GM12878 (cell line): ENCODE data around the gene TVP23C. TPM values are rescaled to one million over a fixed set of nuclear protein-coding genes. Genes with fewer than 3 reads are reported as not detected.

Experiments
- ATAC-seq: fragments of 200-7000 bp; cut with Tn5 transposase; 3 replicates; pipeline ENCODE4 v1.9.1; 2020; ENCODE audit warnings: mild to moderate bottlenecking, moderate library complexity
- BruUV-seq: library from RNA; stranded (reverse); fragments of 400-500 nt; replicated peaks from 2 replicates; lab custom pipeline; 2021; lab: Mats Ljungman, UMichigan
- CTCF ChIA-PET: fragments of 300-600 bp; sonication (Branson Sonifier 250); formaldehyde crosslinking; extraction: SDS; loops from one replicate; lab custom pipeline; 2021; ENCODE audit warnings: inconsistent platforms; lab: Yijun Ruan, JAX
- POLR2A ChIA-PET: fragments of 350-600 bp; formaldehyde crosslinking; extraction: SDS; loops from one replicate; lab custom pipeline; 2021; ENCODE audit warnings: inconsistent platforms; lab: Charles Lee
- RAD21 ChIA-PET: fragments of 300-600 bp; sonication (Branson Sonifier 250); formaldehyde crosslinking; loops from one replicate; lab custom pipeline; 2023; ENCODE audit warnings: antibody characterized with exemption; ENCODE audit not compliant: unreplicated experiment; lab: Charles Lee
- SMC1A ChIA-PET: fragments of 300-600 bp; sonication (Branson Sonifier 250); formaldehyde crosslinking; loops from one replicate; lab custom pipeline; 2023; ENCODE audit not compliant: unreplicated experiment, uncharacterized antibody; lab: Charles Lee
- DNase-seq: peaks from one replicate; pipeline ENCODE4 v3.0.0-alpha.2; 2011; ENCODE audit warnings: low read depth, low spot score
- FAIRE-seq: peaks from 3 replicates; lab custom pipeline; 2011; peaks lifted over from hg19 to GRCh38; lab: Jason Lieb, UNC
- H2AFZ ChIP-seq: 2 replicates; pipeline ENCODE4 v1.6.0; 2011; ENCODE audit warnings: low read depth, low read length, control low read depth; ENCODE audit not compliant: control insufficient read depth
- H3K27ac ChIP-seq: 2 replicates; pipeline ENCODE4 v1.5.1; 2011; ENCODE audit warnings: control low read depth; ENCODE audit not compliant: control insufficient read depth, insufficient read depth
- H3K27me3 ChIP-seq, 2 experiments: replicated peaks in 1 of 2; 2 replicates each; pipeline versions ENCODE4 v1.6.0 to v1.6.1; 2011; ENCODE audit warnings: low read length in 1 of 2; ENCODE audit not compliant: control insufficient read depth in 2 of 2, insufficient read depth in 2 of 2
- H3K36me3 ChIP-seq, 2 experiments: 2 replicates each; pipeline ENCODE4 v1.5.1; 2011; ENCODE audit warnings: low read length in 1 of 2; ENCODE audit not compliant: control insufficient read depth in 2 of 2, insufficient read depth in 2 of 2
- H3K4me1 ChIP-seq: 2 replicates; pipeline ENCODE4 v1.6.1; 2011; ENCODE audit warnings: mild to moderate bottlenecking, low read length, moderate library complexity, mixed read lengths; ENCODE audit not compliant: control insufficient read depth, insufficient read depth
- H3K4me2 ChIP-seq: 2 replicates; pipeline ENCODE4 v1.6.0; 2011; ENCODE audit warnings: control low read depth; ENCODE audit not compliant: control insufficient read depth, insufficient read depth
- H3K4me3 ChIP-seq: fragments of 200-600 bp; sonication (generic); 2 replicates; pipeline ENCODE4 v1.5.1; 2016
- H3K79me2 ChIP-seq: 2 replicates; pipeline ENCODE4 v1.6.0; 2011; ENCODE audit warnings: low read length; ENCODE audit not compliant: control insufficient read depth, insufficient read depth
- H3K9ac ChIP-seq: 2 replicates; pipeline ENCODE4 v1.8.0; 2011; ENCODE audit warnings: low read length, control low read depth, mixed read lengths; ENCODE audit not compliant: control insufficient read depth, insufficient read depth
- H3K9me3 ChIP-seq: replicated peaks from 3 replicates; pipeline ENCODE4 v1.5.1; 2011; ENCODE audit warnings: mild to moderate bottlenecking, low read length; ENCODE audit not compliant: control insufficient read depth, insufficient read depth
- H4K20me1 ChIP-seq: 2 replicates; pipeline ENCODE4 v1.6.0; 2011; ENCODE audit not compliant: control insufficient read depth, insufficient read depth
- BACH1 ChIP-seq: fragments of 450-650 bp; IDR thresholded peaks from 2 replicates; pipeline ENCODE4 v1.6.1; 2017; ENCODE audit warnings: mild to moderate bottlenecking, borderline replicate concordance
- FOXK2 ChIP-seq: fragments of 450-650 bp; IDR thresholded peaks from 2 replicates; pipeline ENCODE4 v1.6.1; 2017; ENCODE audit warnings: mild to moderate bottlenecking, moderate library complexity
- POLR2A ChIP-seq: IDR thresholded peaks from 2 replicates; pipeline ENCODE4 v1.6.1; 2011; ENCODE audit warnings: low read depth, mild to moderate bottlenecking, low read length
- RAD21 ChIP-seq: IDR thresholded peaks from 2 replicates; pipeline ENCODE4 v1.6.1; 2011; ENCODE audit warnings: mild to moderate bottlenecking, low read depth, low read length, moderate library complexity; ENCODE audit not compliant: insufficient read depth
- WGBS: methylation state at CpG from one replicate; pipeline ENCODE4 v1.1.6; 2016; ENCODE audit warnings: low lambda C conversion rate; ENCODE audit not compliant: insufficient replicate concordance, insufficient coverage; ENCODE audit errors: missing lambda C conversion rate; 5-methylcytosine and 5-hydroxymethylcytosine counted together
- in situ Hi-C: fragments of 300-500 bp; cut with MboI; formaldehyde crosslinking; loops from 9 replicates; pipeline ENCODE4 v1.14.3; 2018; ENCODE audit warnings: mixed read lengths
- intact Hi-C: fragments of 100-400 bp; cut with micrococcal nuclease; formaldehyde crosslinking; loops from one replicate; pipeline ENCODE4 v1.14.2; 2022; ENCODE audit not compliant: unreplicated experiment
- polyA plus RNA-seq, 11 experiments: library from polyadenylated mRNA; depleted of rRNA in 4 of 11; unstranded in 6 of 11; stranded (reverse) in 5 of 11; fragments of >200 nt; fragmentation: Nextera tagmentation in 4 of 11; fragmentation: Illumina TruSeq in 1 of 11; extraction: Ambion mirVana in 4 of 11; extraction: Trizol in 1 of 11; gene quantifications; 1 replicate in 1 of 11; 2 replicates in 10 of 11; pipeline versions ENCODE4 v1.2.1 to v1.2.3, GENCODE V29; 2011 to 2016; ENCODE audit warnings: inconsistent platforms in 2 of 11, missing spikeins in 2 of 11, low read depth in 1 of 11
- total RNA-seq, 4 experiments: library from RNA; depleted of rRNA in 3 of 4; stranded (reverse); fragments of >200 nt in 3 of 4; fragmentation: Illumina TruSeq in 1 of 4; extraction: Trizol in 1 of 4; gene quantifications; 2 replicates each; pipeline versions ENCODE4 v1.2.1 to v1.2.3, GENCODE V29; 2013 to 2021
- TF ChIP-seq, protein P1 (sequence below): fragments of 450-650 bp; formaldehyde crosslinking; IDR thresholded peaks from 2 replicates; pipeline ENCODE4 v1.4.0; 2020; ENCODE audit warnings: mild to moderate bottlenecking, moderate library complexity
- TF ChIP-seq, protein P2 (sequence below): IDR thresholded peaks from 2 replicates; pipeline ENCODE4 v1.6.1; 2012; ENCODE audit warnings: low read depth, low read length, improper control_type of control experiment
- TF ChIP-seq, protein P3 (sequence below): fragments of 450-650 bp; IDR thresholded peaks from 2 replicates; pipeline ENCODE4 v1.6.1; 2017; ENCODE audit warnings: mild to moderate bottlenecking, moderate library complexity
- TF ChIP-seq, protein P4 (sequence below): fragments of 450-650 bp; IDR thresholded peaks from 2 replicates; pipeline ENCODE4 v1.6.1; 2014; ENCODE audit warnings: mild to moderate bottlenecking
- TF ChIP-seq, protein P5 (sequence below), 3 experiments: IDR thresholded peaks in 2 of 3; conservative IDR thresholded peaks in 1 of 3; 2 replicates each; pipeline ENCODE4 v1.5.1; 2011; ENCODE audit warnings: low read depth in 3 of 3, low read length in 3 of 3, mild to moderate bottlenecking in 3 of 3, control low read depth in 2 of 3, moderate library complexity in 2 of 3, inconsistent platforms in 1 of 3, mixed read lengths in 1 of 3; ENCODE audit not compliant: control insufficient read depth in 2 of 3, insufficient read depth in 1 of 3; ENCODE audit errors: extremely low read depth in 1 of 3
- TF ChIP-seq, protein P6 (sequence below): IDR thresholded peaks from 2 replicates; pipeline ENCODE4 v1.6.1; 2011; ENCODE audit warnings: borderline replicate concordance, low read depth, mild to moderate bottlenecking, moderate library complexity, mixed read lengths, low read length; ENCODE audit not compliant: insufficient read depth; ENCODE audit errors: extremely low read length

TVP23C gene
- total and polyA plus RNA-seq, 10 of the 15 experiments (the other 5 are each of a cell fraction or from before 2014, with no cell fraction given), result 0.42 to 5.0 (median 2.7) TPM

DNA sequence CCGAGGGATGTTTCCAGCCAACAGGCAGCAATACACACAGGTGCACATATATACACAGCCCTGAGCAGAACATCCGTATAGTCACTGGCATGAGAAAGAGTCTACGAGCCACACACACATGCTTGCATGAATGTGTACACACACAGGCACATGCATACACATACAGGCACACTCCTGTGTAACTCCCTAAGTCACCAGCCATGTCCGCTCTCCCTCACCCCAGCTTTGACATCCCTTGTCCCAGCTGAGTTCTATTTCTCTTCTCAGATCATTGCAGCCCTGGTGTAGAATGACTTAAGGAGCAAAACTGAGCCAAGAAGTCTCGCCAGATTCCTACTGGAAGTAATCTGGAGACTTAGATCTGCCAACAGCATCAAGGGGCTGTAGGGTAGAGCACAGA, 108.9 kb downstream of the TVP23C start:
- no peak for TF ChIP-seq BACH1
- TF ChIP-seq FOXK2, result no peak
- no peak for TF ChIP-seq POLR2A
- no peak for TF ChIP-seq RAD21
- TF ChIP-seq, protein P1, sequence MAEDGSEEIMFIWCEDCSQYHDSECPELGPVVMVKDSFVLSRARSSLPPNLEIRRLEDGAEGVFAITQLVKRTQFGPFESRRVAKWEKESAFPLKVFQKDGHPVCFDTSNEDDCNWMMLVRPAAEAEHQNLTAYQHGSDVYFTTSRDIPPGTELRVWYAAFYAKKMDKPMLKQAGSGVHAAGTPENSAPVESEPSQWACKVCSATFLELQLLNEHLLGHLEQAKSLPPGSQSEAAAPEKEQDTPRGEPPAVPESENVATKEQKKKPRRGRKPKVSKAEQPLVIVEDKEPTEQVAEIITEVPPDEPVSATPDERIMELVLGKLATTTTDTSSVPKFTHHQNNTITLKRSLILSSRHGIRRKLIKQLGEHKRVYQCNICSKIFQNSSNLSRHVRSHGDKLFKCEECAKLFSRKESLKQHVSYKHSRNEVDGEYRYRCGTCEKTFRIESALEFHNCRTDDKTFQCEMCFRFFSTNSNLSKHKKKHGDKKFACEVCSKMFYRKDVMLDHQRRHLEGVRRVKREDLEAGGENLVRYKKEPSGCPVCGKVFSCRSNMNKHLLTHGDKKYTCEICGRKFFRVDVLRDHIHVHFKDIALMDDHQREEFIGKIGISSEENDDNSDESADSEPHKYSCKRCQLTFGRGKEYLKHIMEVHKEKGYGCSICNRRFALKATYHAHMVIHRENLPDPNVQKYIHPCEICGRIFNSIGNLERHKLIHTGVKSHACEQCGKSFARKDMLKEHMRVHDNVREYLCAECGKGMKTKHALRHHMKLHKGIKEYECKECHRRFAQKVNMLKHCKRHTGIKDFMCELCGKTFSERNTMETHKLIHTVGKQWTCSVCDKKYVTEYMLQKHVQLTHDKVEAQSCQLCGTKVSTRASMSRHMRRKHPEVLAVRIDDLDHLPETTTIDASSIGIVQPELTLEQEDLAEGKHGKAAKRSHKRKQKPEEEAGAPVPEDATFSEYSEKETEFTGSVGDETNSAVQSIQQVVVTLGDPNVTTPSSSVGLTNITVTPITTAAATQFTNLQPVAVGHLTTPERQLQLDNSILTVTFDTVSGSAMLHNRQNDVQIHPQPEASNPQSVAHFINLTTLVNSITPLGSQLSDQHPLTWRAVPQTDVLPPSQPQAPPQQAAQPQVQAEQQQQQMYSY, result no peak
- TF ChIP-seq, protein P2, sequence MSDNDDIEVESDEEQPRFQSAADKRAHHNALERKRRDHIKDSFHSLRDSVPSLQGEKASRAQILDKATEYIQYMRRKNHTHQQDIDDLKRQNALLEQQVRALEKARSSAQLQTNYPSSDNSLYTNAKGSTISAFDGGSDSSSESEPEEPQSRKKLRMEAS, result no peak
- TF ChIP-seq, protein P3, sequence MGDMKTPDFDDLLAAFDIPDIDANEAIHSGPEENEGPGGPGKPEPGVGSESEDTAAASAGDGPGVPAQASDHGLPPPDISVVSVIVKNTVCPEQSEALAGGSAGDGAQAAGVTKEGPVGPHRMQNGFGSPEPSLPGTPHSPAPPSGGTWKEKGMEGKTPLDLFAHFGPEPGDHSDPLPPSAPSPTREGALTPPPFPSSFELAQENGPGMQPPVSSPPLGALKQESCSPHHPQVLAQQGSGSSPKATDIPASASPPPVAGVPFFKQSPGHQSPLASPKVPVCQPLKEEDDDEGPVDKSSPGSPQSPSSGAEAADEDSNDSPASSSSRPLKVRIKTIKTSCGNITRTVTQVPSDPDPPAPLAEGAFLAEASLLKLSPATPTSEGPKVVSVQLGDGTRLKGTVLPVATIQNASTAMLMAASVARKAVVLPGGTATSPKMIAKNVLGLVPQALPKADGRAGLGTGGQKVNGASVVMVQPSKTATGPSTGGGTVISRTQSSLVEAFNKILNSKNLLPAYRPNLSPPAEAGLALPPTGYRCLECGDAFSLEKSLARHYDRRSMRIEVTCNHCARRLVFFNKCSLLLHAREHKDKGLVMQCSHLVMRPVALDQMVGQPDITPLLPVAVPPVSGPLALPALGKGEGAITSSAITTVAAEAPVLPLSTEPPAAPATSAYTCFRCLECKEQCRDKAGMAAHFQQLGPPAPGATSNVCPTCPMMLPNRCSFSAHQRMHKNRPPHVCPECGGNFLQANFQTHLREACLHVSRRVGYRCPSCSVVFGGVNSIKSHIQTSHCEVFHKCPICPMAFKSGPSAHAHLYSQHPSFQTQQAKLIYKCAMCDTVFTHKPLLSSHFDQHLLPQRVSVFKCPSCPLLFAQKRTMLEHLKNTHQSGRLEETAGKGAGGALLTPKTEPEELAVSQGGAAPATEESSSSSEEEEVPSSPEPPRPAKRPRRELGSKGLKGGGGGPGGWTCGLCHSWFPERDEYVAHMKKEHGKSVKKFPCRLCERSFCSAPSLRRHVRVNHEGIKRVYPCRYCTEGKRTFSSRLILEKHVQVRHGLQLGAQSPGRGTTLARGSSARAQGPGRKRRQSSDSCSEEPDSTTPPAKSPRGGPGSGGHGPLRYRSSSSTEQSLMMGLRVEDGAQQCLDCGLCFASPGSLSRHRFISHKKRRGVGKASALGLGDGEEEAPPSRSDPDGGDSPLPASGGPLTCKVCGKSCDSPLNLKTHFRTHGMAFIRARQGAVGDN, result no peak
- TF ChIP-seq, protein P4, sequence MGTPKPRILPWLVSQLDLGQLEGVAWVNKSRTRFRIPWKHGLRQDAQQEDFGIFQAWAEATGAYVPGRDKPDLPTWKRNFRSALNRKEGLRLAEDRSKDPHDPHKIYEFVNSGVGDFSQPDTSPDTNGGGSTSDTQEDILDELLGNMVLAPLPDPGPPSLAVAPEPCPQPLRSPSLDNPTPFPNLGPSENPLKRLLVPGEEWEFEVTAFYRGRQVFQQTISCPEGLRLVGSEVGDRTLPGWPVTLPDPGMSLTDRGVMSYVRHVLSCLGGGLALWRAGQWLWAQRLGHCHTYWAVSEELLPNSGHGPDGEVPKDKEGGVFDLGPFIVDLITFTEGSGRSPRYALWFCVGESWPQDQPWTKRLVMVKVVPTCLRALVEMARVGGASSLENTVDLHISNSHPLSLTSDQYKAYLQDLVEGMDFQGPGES, result no peak
- TF ChIP-seq, protein P5, sequence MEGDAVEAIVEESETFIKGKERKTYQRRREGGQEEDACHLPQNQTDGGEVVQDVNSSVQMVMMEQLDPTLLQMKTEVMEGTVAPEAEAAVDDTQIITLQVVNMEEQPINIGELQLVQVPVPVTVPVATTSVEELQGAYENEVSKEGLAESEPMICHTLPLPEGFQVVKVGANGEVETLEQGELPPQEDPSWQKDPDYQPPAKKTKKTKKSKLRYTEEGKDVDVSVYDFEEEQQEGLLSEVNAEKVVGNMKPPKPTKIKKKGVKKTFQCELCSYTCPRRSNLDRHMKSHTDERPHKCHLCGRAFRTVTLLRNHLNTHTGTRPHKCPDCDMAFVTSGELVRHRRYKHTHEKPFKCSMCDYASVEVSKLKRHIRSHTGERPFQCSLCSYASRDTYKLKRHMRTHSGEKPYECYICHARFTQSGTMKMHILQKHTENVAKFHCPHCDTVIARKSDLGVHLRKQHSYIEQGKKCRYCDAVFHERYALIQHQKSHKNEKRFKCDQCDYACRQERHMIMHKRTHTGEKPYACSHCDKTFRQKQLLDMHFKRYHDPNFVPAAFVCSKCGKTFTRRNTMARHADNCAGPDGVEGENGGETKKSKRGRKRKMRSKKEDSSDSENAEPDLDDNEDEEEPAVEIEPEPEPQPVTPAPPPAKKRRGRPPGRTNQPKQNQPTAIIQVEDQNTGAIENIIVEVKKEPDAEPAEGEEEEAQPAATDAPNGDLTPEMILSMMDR (IDR thresholded peaks at IDR 0.05 in 2 of 3, conservative IDR thresholded peaks at IDR 0.05 in 1 of 3; ENCODE audit: control insufficient read depth in 2 of 3, extremely low read depth in 1 of 3, insufficient read depth in 1 of 3, low read depth in 3 of 3, low read length in 3 of 3), result no peak
- TF ChIP-seq, protein P6, sequence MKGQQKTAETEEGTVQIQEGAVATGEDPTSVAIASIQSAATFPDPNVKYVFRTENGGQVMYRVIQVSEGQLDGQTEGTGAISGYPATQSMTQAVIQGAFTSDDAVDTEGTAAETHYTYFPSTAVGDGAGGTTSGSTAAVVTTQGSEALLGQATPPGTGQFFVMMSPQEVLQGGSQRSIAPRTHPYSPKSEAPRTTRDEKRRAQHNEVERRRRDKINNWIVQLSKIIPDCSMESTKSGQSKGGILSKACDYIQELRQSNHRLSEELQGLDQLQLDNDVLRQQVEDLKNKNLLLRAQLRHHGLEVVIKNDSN, result no peak
- Histone ChIP-seq H3K4me1 (no peaks in the 10 kb centered on the region), H3K4me3 (no peak overlapping the region), H4K20me1 (no peaks in the 10 kb centered on the region), H3K79me2 (no peaks in the 10 kb centered on the region), H3K9me3 (no peaks in the 10 kb centered on the region), H3K4me2 (no peak overlapping the region), H3K9ac (no peak overlapping the region), H3K36me3 (no peaks in the 10 kb centered on the region), H3K27ac (no peak overlapping the region), H3K27me3 (no peaks in the 10 kb centered on the region), H2AFZ (no peak overlapping the region)
- DNase-seq (no peak), ATAC-seq (no peak), FAIRE-seq (no peak)
- ChIA-PET CTCF (interaction anchor here (1.2 kb wide), 1 partner anchor 47 kb away, joined by 4 read pairs; no protein-coding TSS in a partner anchor), POLR2A (no interaction called here), SMC1A (no interaction called here), RAD21 (no interaction called here)
- intact Hi-C loops, result no loop called here
- no TSS peak for BruUV-seq
- in situ Hi-C loops, result no loop called here
- 20% methylated on average over 5 of the region's 5 CpGs for WGBS
